Measurements from ENCODE around the gene ARID2.

The ARID2 gene

GRCh38 chr12:45816652-45817051 is 87.1 kb downstream of the ARID2 start:
- TF ChIP-seq FOXP2 (optimal IDR thresholded peaks at IDR 0.05; ENCODE audit: borderline replicate concordance, extremely low read depth, extremely low read length, insufficient read depth) (no peak), SIN3A (IDR thresholded peaks at IDR 0.05; ENCODE audit: borderline replicate concordance, insufficient read depth, low read length) (no peak), POLR2AphosphoS5 (IDR thresholded peaks at IDR 0.05; ENCODE audit: low read depth, low read length) (no peak), TAF1 (IDR thresholded peaks at IDR 0.05; ENCODE audit: borderline replicate concordance, insufficient read depth, low read length) (no peak)
- TF ChIP-seq, protein P1, sequence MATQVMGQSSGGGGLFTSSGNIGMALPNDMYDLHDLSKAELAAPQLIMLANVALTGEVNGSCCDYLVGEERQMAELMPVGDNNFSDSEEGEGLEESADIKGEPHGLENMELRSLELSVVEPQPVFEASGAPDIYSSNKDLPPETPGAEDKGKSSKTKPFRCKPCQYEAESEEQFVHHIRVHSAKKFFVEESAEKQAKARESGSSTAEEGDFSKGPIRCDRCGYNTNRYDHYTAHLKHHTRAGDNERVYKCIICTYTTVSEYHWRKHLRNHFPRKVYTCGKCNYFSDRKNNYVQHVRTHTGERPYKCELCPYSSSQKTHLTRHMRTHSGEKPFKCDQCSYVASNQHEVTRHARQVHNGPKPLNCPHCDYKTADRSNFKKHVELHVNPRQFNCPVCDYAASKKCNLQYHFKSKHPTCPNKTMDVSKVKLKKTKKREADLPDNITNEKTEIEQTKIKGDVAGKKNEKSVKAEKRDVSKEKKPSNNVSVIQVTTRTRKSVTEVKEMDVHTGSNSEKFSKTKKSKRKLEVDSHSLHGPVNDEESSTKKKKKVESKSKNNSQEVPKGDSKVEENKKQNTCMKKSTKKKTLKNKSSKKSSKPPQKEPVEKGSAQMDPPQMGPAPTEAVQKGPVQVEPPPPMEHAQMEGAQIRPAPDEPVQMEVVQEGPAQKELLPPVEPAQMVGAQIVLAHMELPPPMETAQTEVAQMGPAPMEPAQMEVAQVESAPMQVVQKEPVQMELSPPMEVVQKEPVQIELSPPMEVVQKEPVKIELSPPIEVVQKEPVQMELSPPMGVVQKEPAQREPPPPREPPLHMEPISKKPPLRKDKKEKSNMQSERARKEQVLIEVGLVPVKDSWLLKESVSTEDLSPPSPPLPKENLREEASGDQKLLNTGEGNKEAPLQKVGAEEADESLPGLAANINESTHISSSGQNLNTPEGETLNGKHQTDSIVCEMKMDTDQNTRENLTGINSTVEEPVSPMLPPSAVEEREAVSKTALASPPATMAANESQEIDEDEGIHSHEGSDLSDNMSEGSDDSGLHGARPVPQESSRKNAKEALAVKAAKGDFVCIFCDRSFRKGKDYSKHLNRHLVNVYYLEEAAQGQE (IDR thresholded peaks at IDR 0.05; ENCODE audit: insufficient read depth in 1 of 2, low read depth in 2 of 2, low read length in 2 of 2) = no peak

DNA sequence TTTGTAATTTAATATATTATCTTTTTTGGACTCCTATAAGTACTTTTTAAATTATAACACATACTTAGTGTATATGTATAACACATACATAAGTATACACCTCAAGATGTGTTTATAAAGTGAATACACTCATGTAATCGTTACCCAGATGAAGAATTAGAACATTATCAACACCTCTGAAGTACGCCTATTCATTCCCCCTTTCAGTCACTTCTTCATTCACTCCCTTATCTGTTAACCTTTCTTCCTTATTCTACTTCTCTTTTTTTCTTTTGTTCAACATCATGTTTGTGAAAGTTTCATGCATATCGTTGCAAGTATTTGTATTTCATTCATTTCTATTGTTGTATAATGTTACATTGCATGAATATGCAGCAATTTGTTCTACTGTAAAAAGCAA is 98.5 kb downstream of the ARID2 start:
- TF ChIP-seq SIN3A (IDR thresholded peaks at IDR 0.05; ENCODE audit: borderline replicate concordance, insufficient read depth, low read length) (no peak), FOXP2 (optimal IDR thresholded peaks at IDR 0.05; ENCODE audit: borderline replicate concordance, extremely low read depth, extremely low read length, insufficient read depth) (no peak), POLR2AphosphoS5 (IDR thresholded peaks at IDR 0.05; ENCODE audit: low read depth, low read length) (no peak), TAF1 (IDR thresholded peaks at IDR 0.05; ENCODE audit: borderline replicate concordance, insufficient read depth, low read length) (no peak)

DNA sequence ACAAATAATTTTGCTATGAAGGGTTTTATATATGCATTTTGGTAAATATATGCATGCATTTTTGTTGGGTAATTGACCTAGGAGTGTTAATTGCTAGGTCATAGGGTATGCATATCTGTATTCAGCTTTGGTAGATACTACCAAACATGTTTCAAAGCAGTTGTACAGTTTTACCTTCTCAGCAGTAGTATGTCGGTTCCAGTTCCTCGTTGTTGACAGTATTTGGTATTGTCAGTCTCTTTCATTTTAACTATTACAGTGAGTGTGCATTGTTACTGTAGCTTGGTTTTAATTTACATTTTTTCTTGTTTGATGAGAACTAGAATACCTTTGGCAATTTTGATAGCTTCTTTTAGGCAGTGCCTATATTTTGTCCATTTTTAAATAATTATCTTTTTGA is 98.9 kb downstream of the ARID2 start:
- TF ChIP-seq POLR2AphosphoS5 (IDR thresholded peaks at IDR 0.05; ENCODE audit: low read depth, low read length) = no peak
- no peak for TF ChIP-seq SIN3A (IDR thresholded peaks at IDR 0.05; ENCODE audit: borderline replicate concordance, insufficient read depth, low read length)
- TF ChIP-seq TAF1 (IDR thresholded peaks at IDR 0.05; ENCODE audit: borderline replicate concordance, insufficient read depth, low read length) = no peak
- no peak for TF ChIP-seq FOXP2 (optimal IDR thresholded peaks at IDR 0.05; ENCODE audit: borderline replicate concordance, extremely low read depth, extremely low read length, insufficient read depth)
- TF ChIP-seq, protein P1 (IDR thresholded peaks at IDR 0.05; ENCODE audit: insufficient read depth in 1 of 2, low read depth in 2 of 2, low read length in 2 of 2) = no peak

DNA sequence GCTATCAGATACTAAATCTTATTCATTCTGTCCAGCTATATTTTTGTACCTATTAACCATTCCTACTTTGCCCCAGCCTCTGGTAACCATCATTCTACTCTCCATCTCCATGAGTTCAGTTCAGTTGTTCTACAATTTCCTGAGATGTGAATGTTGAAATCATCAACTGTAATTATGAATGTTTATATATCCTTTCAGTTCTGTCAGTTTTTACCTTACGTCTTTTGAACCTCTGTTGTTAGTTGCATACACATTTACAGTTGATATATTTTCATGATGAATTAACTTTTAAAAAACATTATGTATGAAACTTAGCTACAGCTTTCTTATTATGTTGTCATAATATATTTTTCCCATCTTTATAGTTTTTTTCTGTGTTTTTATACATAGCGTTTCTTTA is 102.1 kb downstream of the ARID2 start:
- TF ChIP-seq POLR2AphosphoS5 (IDR thresholded peaks at IDR 0.05; ENCODE audit: low read depth, low read length) (no peak), SIN3A (IDR thresholded peaks at IDR 0.05; ENCODE audit: borderline replicate concordance, insufficient read depth, low read length) (no peak)
- TF ChIP-seq, protein P1 (IDR thresholded peaks at IDR 0.05; ENCODE audit: insufficient read depth in 1 of 2, low read depth in 2 of 2, low read length in 2 of 2) = no peak

DNA sequence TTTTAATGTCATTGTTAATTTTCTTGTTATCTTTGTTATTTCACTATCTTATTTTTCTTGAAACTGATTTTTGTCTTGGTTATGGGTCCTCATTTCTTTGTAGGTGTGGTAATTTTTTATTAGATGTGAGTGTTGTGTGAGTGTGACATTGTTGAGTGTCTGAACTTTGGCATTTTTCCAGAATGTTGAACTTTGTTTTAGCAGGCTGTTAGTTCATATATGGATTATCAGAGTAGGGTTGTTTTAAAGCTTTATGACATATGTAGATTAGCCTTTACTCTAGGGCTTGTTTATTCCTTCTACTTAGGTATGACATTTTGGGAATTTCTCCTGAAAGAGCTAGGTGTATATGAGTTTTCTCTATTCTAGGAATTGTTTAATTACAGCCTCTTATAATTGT is 103.9 kb downstream of the ARID2 start:
- TF ChIP-seq SIN3A (IDR thresholded peaks at IDR 0.05; ENCODE audit: borderline replicate concordance, insufficient read depth, low read length) = no peak
- TF ChIP-seq, protein P1 (IDR thresholded peaks at IDR 0.05; ENCODE audit: insufficient read depth in 1 of 2, low read depth in 2 of 2, low read length in 2 of 2) = no peak
- no peak for TF ChIP-seq TAF1 (IDR thresholded peaks at IDR 0.05; ENCODE audit: borderline replicate concordance, insufficient read depth, low read length)
- no peak for TF ChIP-seq POLR2AphosphoS5 (IDR thresholded peaks at IDR 0.05; ENCODE audit: low read depth, low read length)
- TF ChIP-seq FOXP2 (optimal IDR thresholded peaks at IDR 0.05; ENCODE audit: borderline replicate concordance, extremely low read depth, extremely low read length, insufficient read depth) = no peak

Data from PFSK-1 (cell line).